Measurements from ENCODE around the gene TNKS1BP1. TPM values are rescaled to one million over a fixed set of nuclear protein-coding genes. Genes with fewer than 3 reads are reported as not detected.

TNKS1BP1 gene
- total and polyA plus RNA-seq, 2 of the 8 experiments (the other 6 are each of a cell fraction or from before 2014, with no cell fraction given) = 50.0 to 122 TPM

GRCh38 chr11:57303990-57304579 is 20.7 kb downstream of the TNKS1BP1 start (continued):
- no peak for TF ChIP-seq CHD7 (IDR thresholded peaks at IDR 0.05; ENCODE audit: insufficient replicate concordance, low read length)
